CD1c-positive myeloid dendritic cell (primary cell): ENCODE results near the gene CFAP299.

Experiments
- DNase-seq: peaks from one replicate; pipeline ENCODE4 v3.0.0-alpha.2; 2016; ENCODE audit errors: extremely low spot score

Gene CFAP299

GRCh38 chr4:80447493-80447892 lies 112.0 kb downstream of the CFAP299 start:
- no peak for DNase-seq

- no peak for DNase-seq
Measured at GRCh38 chr4:80448056-80448455, 112.5 kb downstream of the CFAP299 start.

GRCh38 chr4:80452055-80452454 lies 116.5 kb downstream of the CFAP299 start:
- DNase-seq, result no peak

- no peak for DNase-seq
Measured at GRCh38 chr4:80452768-80453167, 117.2 kb downstream of the CFAP299 start.

- DNase-seq, result no peak
Measured at GRCh38 chr4:80454040-80454439, 118.5 kb downstream of the CFAP299 start.

- no peak for DNase-seq
Measured at GRCh38 chr4:80454556-80454955, 119.0 kb downstream of the CFAP299 start.

- no peak for DNase-seq
Measured at GRCh38 chr4:80459918-80460473, 124.5 kb downstream of the CFAP299 start.

- DNase-seq, result no peak
Measured at GRCh38 chr4:80461412-80461811, 125.9 kb downstream of the CFAP299 start.

- peak; percentile 4 for DNase-seq
Measured at GRCh38 chr4:80462621-80463091, 127.1 kb downstream of the CFAP299 start.

- DNase-seq, result no peak
Measured at GRCh38 chr4:80463509-80463908, 128.0 kb downstream of the CFAP299 start.

- no peak for DNase-seq
Measured at GRCh38 chr4:80465238-80465637, 129.7 kb downstream of the CFAP299 start.

GRCh38 chr4:80465736-80466135 lies 130.2 kb downstream of the CFAP299 start:
- no peak for DNase-seq

GRCh38 chr4:80466618-80467017 lies 131.1 kb downstream of the CFAP299 start:
- no peak for DNase-seq

- no peak for DNase-seq
Measured at GRCh38 chr4:80471756-80472155, 136.2 kb downstream of the CFAP299 start.

- no peak for DNase-seq
Measured at GRCh38 chr4:80475236-80475635, 139.7 kb downstream of the CFAP299 start.

- no peak for DNase-seq
Measured at GRCh38 chr4:80475798-80476197, 140.3 kb downstream of the CFAP299 start.

GRCh38 chr4:80484712-80485111 lies 149.2 kb downstream of the CFAP299 start:
- DNase-seq, result no peak

- no peak for DNase-seq
Measured at GRCh38 chr4:80486603-80487002, 151.1 kb downstream of the CFAP299 start.

GRCh38 chr4:80489798-80490197 lies 154.3 kb downstream of the CFAP299 start:
- DNase-seq, result no peak

- DNase-seq, result no peak
Measured at GRCh38 chr4:80492761-80493160, 157.2 kb downstream of the CFAP299 start.

GRCh38 chr4:80495865-80496264 lies 160.3 kb downstream of the CFAP299 start:
- no peak for DNase-seq

GRCh38 chr4:80498725-80499124 lies 163.2 kb downstream of the CFAP299 start:
- no peak for DNase-seq

GRCh38 chr4:80500613-80501012 lies 165.1 kb downstream of the CFAP299 start:
- DNase-seq, result peak; percentile 14

- DNase-seq, result no peak
Measured at GRCh38 chr4:80507077-80507476, 171.5 kb downstream of the CFAP299 start.
